Retinal pigment epithelial cell (primary cell): ENCODE results near the gene NR4A3.

ENCODE experiments used
- DNase-seq: peaks from one replicate; pipeline ENCODE4 v3.0.0-alpha.2; 2010; ENCODE audit warnings: low read depth
- H3K4me3 ChIP-seq: 2 replicates; pipeline ENCODE4 v1.5.1; 2011; ENCODE audit warnings: mild to moderate bottlenecking, low read length, control low read depth, moderate library complexity
- TF ChIP-seq, protein P1 (sequence below): conservative IDR thresholded peaks from 2 replicates; pipeline ENCODE4 v1.5.1; 2011; ENCODE audit warnings: low read depth, low read length, control low read depth, inconsistent platforms

NR4A3 gene

DNA sequence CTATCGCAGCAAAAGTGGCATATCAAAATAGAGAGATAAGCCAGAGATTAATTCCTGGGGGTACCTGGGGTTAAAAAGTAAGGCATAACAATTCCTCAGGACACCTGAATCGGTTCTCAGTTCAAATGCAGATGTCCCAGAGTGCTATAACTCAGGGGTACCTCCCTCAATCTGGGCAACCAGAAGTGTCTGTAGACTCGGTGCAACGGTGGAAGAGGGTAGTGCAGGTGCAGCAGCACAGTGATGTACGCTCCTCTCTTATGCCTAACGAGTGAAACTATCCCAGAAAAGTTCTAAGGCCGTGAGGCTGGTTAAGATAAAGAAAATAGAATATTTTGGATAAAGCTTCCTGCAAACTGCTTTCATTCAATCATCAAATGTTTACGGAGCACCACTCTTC is 7.9 kb upstream of the NR4A3 start:
- no peak for DNase-seq
- no peak overlapping the region for H3K4me3 ChIP-seq
- TF ChIP-seq, protein P1, sequence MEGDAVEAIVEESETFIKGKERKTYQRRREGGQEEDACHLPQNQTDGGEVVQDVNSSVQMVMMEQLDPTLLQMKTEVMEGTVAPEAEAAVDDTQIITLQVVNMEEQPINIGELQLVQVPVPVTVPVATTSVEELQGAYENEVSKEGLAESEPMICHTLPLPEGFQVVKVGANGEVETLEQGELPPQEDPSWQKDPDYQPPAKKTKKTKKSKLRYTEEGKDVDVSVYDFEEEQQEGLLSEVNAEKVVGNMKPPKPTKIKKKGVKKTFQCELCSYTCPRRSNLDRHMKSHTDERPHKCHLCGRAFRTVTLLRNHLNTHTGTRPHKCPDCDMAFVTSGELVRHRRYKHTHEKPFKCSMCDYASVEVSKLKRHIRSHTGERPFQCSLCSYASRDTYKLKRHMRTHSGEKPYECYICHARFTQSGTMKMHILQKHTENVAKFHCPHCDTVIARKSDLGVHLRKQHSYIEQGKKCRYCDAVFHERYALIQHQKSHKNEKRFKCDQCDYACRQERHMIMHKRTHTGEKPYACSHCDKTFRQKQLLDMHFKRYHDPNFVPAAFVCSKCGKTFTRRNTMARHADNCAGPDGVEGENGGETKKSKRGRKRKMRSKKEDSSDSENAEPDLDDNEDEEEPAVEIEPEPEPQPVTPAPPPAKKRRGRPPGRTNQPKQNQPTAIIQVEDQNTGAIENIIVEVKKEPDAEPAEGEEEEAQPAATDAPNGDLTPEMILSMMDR, result no peak

DNA sequence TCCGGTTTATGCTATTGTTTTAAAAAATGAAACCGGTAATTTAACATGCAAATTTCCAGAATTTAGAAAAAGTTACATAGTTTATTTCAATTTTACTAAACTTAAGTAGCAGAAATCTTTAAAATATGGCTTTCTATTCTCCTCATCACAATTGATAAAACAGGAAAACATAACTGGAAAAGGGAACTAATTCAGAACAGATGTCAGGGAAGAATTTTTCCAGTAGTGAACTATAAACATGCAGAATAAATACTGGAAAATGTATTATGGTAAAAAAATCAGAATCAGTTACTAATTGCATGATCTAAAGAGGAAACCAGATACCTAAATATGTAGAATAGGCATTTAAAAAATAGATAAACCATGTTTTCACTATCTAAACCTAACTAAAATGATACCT is 7.3 kb upstream of the NR4A3 start:
- TF ChIP-seq, protein P1, result no peak
- DNase-seq, result no peak
- no peak overlapping the region for H3K4me3 ChIP-seq

DNA sequence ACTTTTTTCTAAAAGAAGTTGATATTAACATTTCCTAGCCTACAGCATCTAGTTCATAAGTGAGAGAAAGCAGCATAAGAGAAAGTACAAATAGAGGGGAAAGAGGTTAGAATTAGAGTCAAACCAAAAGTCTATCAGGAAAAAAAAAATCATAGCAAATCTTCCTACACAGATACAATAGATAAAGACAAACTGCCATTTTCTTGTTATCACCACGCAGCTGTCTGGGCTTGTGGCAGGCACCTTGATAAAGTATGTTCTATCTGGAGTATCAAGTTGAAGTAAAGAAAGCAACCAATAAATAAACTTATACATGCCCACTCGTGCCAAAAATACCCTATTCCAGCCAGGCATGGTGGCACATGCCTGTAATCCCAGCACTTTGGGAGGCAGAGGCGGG is 5.3 kb upstream of the NR4A3 start:
- TF ChIP-seq, protein P1, result no peak
- no peak overlapping the region for H3K4me3 ChIP-seq
- DNase-seq, result no peak

DNA sequence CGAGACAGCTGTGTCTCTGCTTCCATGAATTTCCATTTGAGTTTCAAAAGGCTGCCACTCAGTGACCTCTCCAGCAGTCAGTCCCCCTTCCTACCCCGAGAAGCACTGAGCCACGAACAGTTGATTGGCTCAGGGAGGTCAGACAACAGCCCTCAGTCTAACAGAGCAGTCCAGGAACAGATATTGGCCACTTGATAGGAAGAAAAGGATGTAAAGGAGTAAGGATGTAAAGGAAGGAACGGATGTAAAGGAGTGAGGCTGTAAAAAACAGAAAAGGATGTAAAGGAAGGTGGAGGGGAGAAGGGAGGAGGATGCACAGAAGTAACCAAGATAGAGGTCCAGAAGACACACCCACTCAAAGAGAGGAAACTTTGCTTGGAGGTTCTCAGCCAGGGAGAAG is 3.2 kb upstream of the NR4A3 start:
- TF ChIP-seq, protein P1, result no peak
- peak overlapping the region; percentile 89 for H3K4me3 ChIP-seq
- no peak for DNase-seq

DNA sequence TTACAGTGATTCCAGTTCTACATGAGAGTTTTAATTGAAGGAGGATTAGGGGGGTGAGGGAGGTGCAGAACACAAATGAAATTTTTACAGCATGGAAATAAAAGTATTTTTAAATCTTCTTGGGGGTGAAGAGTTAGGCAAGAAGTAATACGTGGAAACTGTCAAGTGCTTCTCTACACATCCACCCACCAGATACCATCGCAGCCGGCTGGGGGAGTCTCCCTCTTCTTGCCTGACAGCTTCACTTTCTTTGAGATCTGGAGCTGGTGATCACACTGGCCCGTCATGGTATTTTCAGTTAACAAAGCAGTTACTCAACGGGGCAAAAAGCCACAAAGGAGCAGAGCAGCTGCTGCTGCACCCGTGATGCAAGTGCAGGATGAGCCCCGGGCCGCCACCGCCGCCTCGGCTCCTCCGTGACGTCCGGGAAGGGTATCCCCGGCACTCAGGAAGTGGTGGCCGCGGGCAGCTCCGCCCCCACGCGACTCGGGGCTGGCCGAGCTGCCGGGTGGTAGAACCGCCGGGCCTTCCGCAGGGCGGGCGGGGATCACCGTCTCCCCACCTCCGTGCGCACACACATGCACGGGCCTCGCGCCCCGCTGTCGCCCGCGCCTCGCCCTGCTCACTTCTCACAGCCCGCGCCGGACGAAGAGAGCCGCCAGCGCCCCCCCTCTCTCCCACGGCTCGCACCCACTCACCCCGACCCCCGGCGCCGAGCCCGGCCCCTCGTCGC is 2.4 kb upstream of the NR4A3 start:
- TF ChIP-seq, protein P1, result no peak
- peak; percentile 66 for DNase-seq
- peak overlapping the region; percentile 89 for H3K4me3 ChIP-seq

DNA sequence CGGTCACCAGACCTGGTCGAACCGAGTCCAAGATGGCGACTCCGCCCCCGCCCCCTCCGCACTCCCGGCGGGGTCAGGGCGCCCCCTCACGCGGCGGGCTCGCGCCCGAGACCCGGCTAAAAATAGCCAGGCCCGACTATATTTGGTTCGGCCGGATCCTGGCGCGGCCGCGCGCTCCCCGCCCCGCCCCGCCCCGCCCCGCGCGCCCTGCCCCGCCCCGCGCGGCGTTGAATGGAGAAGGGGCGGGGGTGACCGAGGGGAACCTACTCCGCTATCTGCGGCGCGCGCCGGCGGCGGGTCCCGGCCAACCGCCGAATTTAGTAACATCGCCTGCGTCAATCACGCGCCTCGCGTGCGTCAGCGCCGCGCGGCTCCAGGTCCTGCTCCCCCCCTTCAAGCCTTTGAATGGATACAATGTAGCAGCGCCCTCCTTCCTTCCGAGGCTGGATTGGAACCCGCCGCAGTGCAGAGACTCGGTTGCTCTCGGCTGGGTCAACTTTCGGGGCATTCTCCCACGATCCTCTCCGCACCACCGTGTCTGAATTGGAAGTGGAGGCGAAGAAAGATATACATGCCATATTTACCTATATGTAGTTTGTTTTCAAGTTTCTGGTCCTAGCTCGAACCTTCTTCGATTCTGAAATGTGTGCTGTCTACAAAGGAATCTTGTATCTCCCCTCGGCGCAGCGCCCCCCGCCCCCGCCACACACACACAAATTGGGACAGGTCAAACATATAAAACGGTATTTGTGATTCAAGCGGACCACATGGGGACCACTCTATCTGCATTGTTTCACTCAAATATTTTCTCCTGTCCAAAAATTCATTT is 1.6 kb upstream of the NR4A3 start:
- peak; percentile 79 for DNase-seq
- H3K4me3 ChIP-seq, result peak overlapping the region; percentile 89
- TF ChIP-seq, protein P1, result peak; percentile 22
